Duodenal mucosa (tissue), 2 donors: ENCODE measurements around the gene C8G.

Experiments
- H3K27ac ChIP-seq: one replicate; pipeline ENCODE4 v1.7.0; 2013; ENCODE audit warnings: low read depth, low read length
- H3K27me3 ChIP-seq, 2 donors: one replicate each; pipeline ENCODE4 v1.7.0; 2013; ENCODE audit warnings: low read length in 2 of 2, control low read depth in 1 of 2; ENCODE audit not compliant: insufficient read depth in 2 of 2, control insufficient read depth in 1 of 2
- H3K36me3 ChIP-seq, 2 donors: one replicate each; pipeline ENCODE4 v1.7.0; 2013; ENCODE audit warnings: low read length in 2 of 2, control low read depth in 1 of 2; ENCODE audit not compliant: insufficient read depth in 2 of 2, control insufficient read depth in 1 of 2
- H3K4me1 ChIP-seq, 2 donors: one replicate each; pipeline ENCODE4 v1.7.0; 2013; ENCODE audit warnings: low read length in 2 of 2, control low read depth in 1 of 2; ENCODE audit not compliant: insufficient read depth in 2 of 2, control insufficient read depth in 1 of 2
- H3K4me3 ChIP-seq, 2 donors: one replicate each; pipeline ENCODE4 v1.7.0; 2013; ENCODE audit warnings: low read length in 2 of 2, low read depth in 1 of 2
- H3K9ac ChIP-seq, 2 donors: one replicate each; pipeline ENCODE4 v1.7.0; 2013; ENCODE audit warnings: low read length in 2 of 2, low read depth in 1 of 2
- H3K9me3 ChIP-seq, 2 donors: one replicate each; pipeline ENCODE4 v1.7.0; 2013; ENCODE audit warnings: low read length in 2 of 2, control low read depth in 1 of 2; ENCODE audit not compliant: control insufficient read depth in 1 of 2

C8G gene

DNA sequence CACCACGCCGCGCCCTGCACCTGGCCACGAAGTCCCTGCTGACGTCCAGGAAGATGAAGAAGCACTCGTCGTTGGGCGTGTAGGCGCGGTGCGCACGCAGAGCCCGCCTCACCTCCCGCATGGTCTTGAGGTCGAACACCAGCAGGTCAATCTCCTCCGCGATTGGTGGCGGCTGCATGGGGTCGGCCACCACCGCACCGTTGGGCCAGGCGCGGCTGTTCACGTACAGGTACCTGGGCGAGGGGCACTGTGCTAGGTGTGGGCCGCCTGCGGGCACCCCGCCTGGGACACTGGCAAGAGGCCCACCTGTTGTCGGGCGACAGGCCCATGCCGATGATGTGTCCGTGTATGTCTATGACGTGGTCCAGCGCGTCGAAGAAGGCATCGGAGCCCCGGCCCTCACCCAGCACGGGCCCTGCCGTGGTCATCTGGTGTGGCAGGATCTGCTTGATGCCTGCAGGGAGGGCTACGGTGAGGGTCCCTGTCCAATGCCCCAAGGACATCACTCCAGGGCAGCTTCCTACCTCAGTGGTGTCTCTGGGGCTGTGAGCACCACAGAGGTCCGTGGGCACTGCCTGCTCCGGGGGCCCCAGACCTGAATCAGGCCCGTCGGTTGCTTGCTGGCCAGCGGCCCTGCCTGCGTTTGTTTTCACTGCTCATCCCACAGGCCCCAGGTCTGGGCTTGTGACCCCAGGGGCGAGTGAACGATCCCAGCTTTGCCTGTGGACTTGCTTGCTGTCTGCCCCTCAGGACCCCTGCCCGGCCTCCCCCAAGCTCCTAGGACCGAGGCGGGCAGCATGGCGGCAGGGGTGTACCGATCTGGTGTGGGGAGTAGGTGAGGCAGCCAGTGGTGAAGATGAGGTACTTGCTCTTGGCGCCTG is 3.6 kb upstream of the C8G start:
- H3K4me3 ChIP-seq: no peak overlapping the region
- H3K36me3 ChIP-seq: peaks cover 28 to 53% of the 10 kb centered on the region in 2 donors
- H3K27ac ChIP-seq: no peak overlapping the region
- H3K4me1 ChIP-seq: peaks cover 3 to 22% of the 10 kb centered on the region in 2 donors
- H3K9ac ChIP-seq: no peak overlapping the region
- H3K9me3 ChIP-seq: no peaks in the 10 kb centered on the region
- H3K27me3 ChIP-seq: no peaks in the 10 kb centered on the region

GRCh38 chr9:136942112-136942880 is 2.7 kb upstream of the C8G start:
- peaks cover 3 to 22% of the 10 kb centered on the region in 2 donors for H3K4me1 ChIP-seq
- H3K27me3 ChIP-seq: no peaks in the 10 kb centered on the region
- peaks cover 28 to 52% of the 10 kb centered on the region in 2 donors for H3K36me3 ChIP-seq
- no peaks in the 10 kb centered on the region for H3K9me3 ChIP-seq
- H3K27ac ChIP-seq: no peak overlapping the region
- no peak overlapping the region for H3K4me3 ChIP-seq
- H3K9ac ChIP-seq: no peak overlapping the region

- Histone ChIP-seq H3K9me3 (no peaks in the 10 kb centered on the region), H3K27ac (no peak overlapping the region)
These were observed 2.2 kb upstream of the C8G start for GRCh38 chr9:136942881-136943230.

GRCh38 chr9:136943291-136944211 is 1.5 kb upstream of the C8G start:
- H3K9ac ChIP-seq: peak overlapping the region; percentile 82 to 88
- no peaks in the 10 kb centered on the region for H3K27me3 ChIP-seq
- peaks cover 9 to 30% of the 10 kb centered on the region in 2 donors for H3K4me1 ChIP-seq
- no peaks in the 10 kb centered on the region for H3K9me3 ChIP-seq
- peak overlapping the region; percentile 85 to 90 for H3K4me3 ChIP-seq
- peaks cover 28 to 45% of the 10 kb centered on the region in 2 donors for H3K36me3 ChIP-seq
- H3K27ac ChIP-seq: peak overlapping the region; percentile 73

More at GRCh38 chr9:136942881-136943230, 2.2 kb upstream of the C8G start:
- H3K27me3 ChIP-seq: no peaks in the 10 kb centered on the region
- H3K36me3 ChIP-seq: peaks cover 28 to 47% of the 10 kb centered on the region in 2 donors
- H3K4me1 ChIP-seq: peaks cover 5 to 25% of the 10 kb centered on the region in 2 donors
- peak overlapping the region in 1 of 2 donors; percentile 82 for H3K9ac ChIP-seq
- peak overlapping the region; percentile 85 to 90 for H3K4me3 ChIP-seq

DNA sequence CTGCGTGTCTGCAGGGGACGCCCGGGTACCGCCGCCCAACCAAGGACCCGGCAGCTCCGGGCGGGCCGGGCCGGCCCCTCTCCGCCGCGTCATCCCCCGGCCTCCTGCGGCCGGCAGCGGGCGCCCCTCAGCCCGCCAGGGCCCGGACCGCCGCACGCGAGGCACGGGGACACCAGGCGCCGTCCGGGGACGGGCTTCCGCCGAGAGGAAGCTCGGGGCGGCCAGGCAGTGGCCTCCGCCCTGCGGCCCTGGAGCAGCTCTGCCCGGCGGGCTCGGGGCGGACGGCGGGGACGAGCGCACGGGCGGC is 878 bp upstream of the C8G start:
- H3K36me3 ChIP-seq: peaks cover 28 to 41% of the 10 kb centered on the region in 2 donors

GRCh38 chr9:136945333-136946227 is 537 bp downstream of the C8G start:
- Histone ChIP-seq H3K9me3 (no peaks in the 10 kb centered on the region), H3K9ac (peak overlapping the region in 1 of 2 donors; percentile 27), H3K27ac (peak overlapping the region; percentile 18), H3K27me3 (no peaks in the 10 kb centered on the region), H3K36me3 (peaks cover 21 to 27% of the 10 kb centered on the region in 2 donors), H3K4me1 (peaks cover 12 to 34% of the 10 kb centered on the region in 2 donors), H3K4me3 (peak overlapping the region; percentile 3 to 48)

More for the DNA sequence above, 878 bp upstream of the C8G start:
- Histone ChIP-seq H3K4me1 (peaks cover 9 to 31% of the 10 kb centered on the region in 2 donors), H3K27me3 (no peaks in the 10 kb centered on the region), H3K27ac (peak overlapping the region; percentile 81), H3K4me3 (peak overlapping the region; percentile 85 to 90), H3K9ac (peak overlapping the region; percentile 82 to 88), H3K9me3 (no peaks in the 10 kb centered on the region)

DNA sequence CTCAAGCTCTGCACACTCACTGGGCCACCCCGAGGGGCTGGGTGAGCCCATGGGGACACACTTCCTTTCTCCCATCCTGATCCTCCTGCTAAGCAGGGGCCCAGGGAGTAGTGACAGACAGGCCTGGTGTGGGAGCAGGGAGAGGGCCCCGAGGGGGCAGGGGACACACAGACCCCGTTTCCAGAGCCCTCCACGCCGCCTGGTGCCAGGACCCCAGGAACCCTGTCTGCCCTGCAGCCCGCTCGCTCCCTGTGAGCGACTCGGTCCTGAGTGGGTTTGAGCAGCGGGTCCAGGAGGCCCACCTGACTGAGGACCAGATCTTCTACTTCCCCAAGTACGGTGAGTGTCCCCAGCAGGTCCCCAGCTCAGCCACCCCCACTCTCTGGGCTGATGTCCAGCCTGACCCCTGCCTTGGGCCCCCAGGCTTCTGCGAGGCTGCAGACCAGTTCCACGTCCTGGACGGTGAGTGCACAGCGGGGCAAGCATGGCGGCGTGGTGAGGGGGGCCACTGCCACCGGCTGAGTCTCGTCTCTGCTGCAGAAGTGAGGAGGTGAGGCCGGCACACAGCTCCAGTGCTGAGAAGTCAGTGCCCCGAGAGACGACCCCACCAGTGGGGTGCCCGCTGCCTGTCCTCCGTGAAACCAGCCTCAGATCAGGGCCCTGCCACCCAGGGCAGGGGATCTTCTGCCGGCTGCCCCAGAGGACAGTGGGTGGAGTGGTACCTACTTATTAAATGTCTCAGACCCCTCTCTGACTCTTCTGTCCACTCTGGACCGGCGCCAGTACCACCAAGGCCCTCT is 1.4 kb downstream of the C8G start:
- Histone ChIP-seq H3K36me3 (peaks cover 12 to 19% of the 10 kb centered on the region in 2 donors), H3K27ac (no peak overlapping the region), H3K4me1 (peaks cover 16 to 36% of the 10 kb centered on the region in 2 donors), H3K4me3 (no peak overlapping the region), H3K27me3 (no peaks in the 10 kb centered on the region), H3K9ac (no peak overlapping the region), H3K9me3 (no peaks in the 10 kb centered on the region)

DNA sequence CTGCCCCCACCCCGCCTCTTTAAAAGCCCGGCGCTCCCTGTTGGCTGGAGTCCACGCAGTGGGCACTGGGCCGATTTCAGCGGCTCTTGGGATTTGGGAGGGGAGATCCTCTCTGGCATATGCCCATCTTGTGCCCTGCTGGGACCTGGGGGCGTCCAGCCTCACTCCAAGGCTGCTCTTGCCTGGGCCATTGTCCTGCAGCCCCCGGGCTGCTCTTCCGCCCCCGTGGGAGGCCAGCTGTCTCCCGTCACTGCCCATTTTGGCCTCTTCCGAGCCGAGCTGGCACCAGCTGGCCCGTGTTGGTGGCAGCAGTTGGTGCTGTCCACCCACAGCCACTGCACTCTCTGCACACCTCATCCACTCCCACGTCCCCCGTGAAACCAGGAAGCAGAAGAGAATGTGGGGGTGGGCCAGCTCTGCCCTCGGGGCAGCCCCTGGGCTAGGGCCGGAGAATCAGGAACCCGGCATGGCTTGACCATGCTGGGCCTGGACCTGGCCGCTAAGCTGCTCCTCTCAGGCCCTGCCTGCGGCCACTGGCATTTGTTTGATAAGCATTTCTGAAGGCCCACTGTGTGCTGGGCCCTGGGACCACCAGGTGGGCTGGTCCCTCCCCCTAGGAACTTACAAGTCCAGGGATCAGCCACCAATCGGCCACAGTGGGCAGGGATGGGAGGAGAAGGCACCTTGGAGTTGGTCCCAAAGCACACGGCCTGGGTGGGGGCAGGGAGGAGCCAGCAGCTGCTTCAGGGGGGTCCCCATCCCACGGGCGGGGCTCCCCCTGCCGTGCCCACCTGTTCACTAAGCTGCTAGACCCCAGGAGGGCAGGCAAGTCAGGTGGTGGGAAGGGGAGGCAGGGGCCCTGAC is 2.2 kb downstream of the C8G start:
- Histone ChIP-seq H3K4me3 (no peak overlapping the region), H3K4me1 (peaks cover 16 to 36% of the 10 kb centered on the region in 2 donors), H3K27me3 (no peaks in the 10 kb centered on the region), H3K27ac (no peak overlapping the region), H3K9me3 (no peaks in the 10 kb centered on the region), H3K9ac (no peak overlapping the region), H3K36me3 (peaks cover 5 to 10% of the 10 kb centered on the region in 2 donors)
